SK-N-MC (cell line): ENCODE measurements around the gene GALNTL6.

Experiments used
- DNase-seq: peaks from one replicate; pipeline ENCODE4 v3.0.0-alpha.2; 2011; ENCODE audit warnings: low read depth, low spot score
- H3K27ac ChIP-seq: fragments of 200-600 bp; sonication (generic); 2 replicates; pipeline ENCODE4 v1.5.1; 2016; ENCODE audit warnings: mixed run types
- H3K36me3 ChIP-seq: fragments of 200-600 bp; sonication (generic); 2 replicates; pipeline ENCODE4 v1.6.1; 2017; ENCODE audit warnings: antibody characterized with exemption, low read length, mixed read lengths; ENCODE audit not compliant: insufficient read depth
- H3K4me3 ChIP-seq: fragments of 200-600 bp; sonication (generic); 2 replicates; pipeline ENCODE4 v1.5.1; 2016
- H3K9ac ChIP-seq: fragments of 200-600 bp; sonication (generic); 2 replicates; pipeline ENCODE4 v1.8.0; 2017; ENCODE audit warnings: mixed run types, mixed read lengths; ENCODE audit not compliant: insufficient read length
- H3K9me3 ChIP-seq: fragments of 200-600 bp; sonication (generic); 2 replicates; pipeline ENCODE4 v1.6.1; 2017; ENCODE audit warnings: low read depth, mild to moderate bottlenecking, antibody characterized with exemption, low read length, moderate library complexity, mixed read lengths
- EZH2 ChIP-seq: fragments of 200-600 bp; sonication (generic); IDR thresholded peaks from one replicate; pipeline ENCODE4 v1.6.1; 2017; ENCODE audit warnings: antibody characterized with exemption
- FOXP2 ChIP-seq: optimal IDR thresholded peaks from 2 replicates; pipeline ENCODE3; 2011; ENCODE audit warnings: mild to moderate bottlenecking, moderate library complexity; ENCODE audit not compliant: insufficient read depth; ENCODE audit errors: extremely low read length, control extremely low read depth
- POLR2AphosphoS5 ChIP-seq: IDR thresholded peaks from 2 replicates; pipeline ENCODE4 v1.6.1; 2012; ENCODE audit warnings: mild to moderate bottlenecking, low read depth, low read length, borderline replicate concordance

The GALNTL6 gene

GRCh38 chr4:172480471-172480870, 667.3 kb downstream of the GALNTL6 start:
- TF ChIP-seq POLR2AphosphoS5 (no peak), EZH2 (no peak), FOXP2 (no peak)
- no peak overlapping the region for H3K4me3 ChIP-seq
- no peaks in the 10 kb centered on the region for H3K36me3 ChIP-seq
- DNase-seq = no peak
- H3K9me3 ChIP-seq = no peaks in the 10 kb centered on the region
- H3K27ac ChIP-seq = no peak overlapping the region
- no peak overlapping the region for H3K9ac ChIP-seq

GRCh38 chr4:172481802-172482508, 668.8 kb downstream of the GALNTL6 start:
- H3K27ac ChIP-seq = no peak overlapping the region
- H3K4me3 ChIP-seq = no peak overlapping the region
- H3K36me3 ChIP-seq = no peaks in the 10 kb centered on the region
- H3K9me3 ChIP-seq = no peaks in the 10 kb centered on the region
- TF ChIP-seq EZH2 (no peak), POLR2AphosphoS5 (no peak), FOXP2 (no peak)
- DNase-seq = no peak
- H3K9ac ChIP-seq = no peak overlapping the region

- H3K36me3 ChIP-seq = no peaks in the 10 kb centered on the region
- no peak overlapping the region for H3K4me3 ChIP-seq
- no peak for DNase-seq
- no peaks in the 10 kb centered on the region for H3K9me3 ChIP-seq
- no peak overlapping the region for H3K9ac ChIP-seq
- H3K27ac ChIP-seq = no peak overlapping the region
- TF ChIP-seq POLR2AphosphoS5 = no peak
- no peak for TF ChIP-seq EZH2
Measured at GRCh38 chr4:172485007-172485406, 671.8 kb downstream of the GALNTL6 start.

DNA sequence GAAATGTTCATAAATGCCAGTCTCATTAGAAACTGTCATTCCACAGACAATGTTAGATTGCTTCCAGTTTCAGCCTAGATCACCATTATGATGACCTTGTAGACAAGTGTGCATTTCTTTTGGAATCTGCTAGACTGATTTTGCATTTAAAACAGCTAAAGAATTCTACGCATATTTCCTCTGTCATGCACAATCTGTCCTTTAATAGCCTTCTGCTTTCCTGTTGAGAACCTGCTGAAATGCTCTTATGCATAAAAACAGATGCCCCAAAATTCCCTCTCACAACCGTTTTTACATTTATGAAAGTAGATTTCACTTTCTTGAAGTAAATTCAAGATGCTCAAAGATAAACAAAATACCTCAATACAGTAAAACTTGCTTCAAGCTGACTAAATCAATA, 673.3 kb downstream of the GALNTL6 start:
- no peaks in the 10 kb centered on the region for H3K9me3 ChIP-seq
- H3K36me3 ChIP-seq = no peaks in the 10 kb centered on the region
- peak overlapping the region; percentile 58 for H3K27ac ChIP-seq
- TF ChIP-seq EZH2 (no peak), FOXP2 (no peak), POLR2AphosphoS5 (no peak)
- H3K4me3 ChIP-seq = peak overlapping the region; percentile 43
- no peak for DNase-seq
- H3K9ac ChIP-seq = no peak overlapping the region

DNA sequence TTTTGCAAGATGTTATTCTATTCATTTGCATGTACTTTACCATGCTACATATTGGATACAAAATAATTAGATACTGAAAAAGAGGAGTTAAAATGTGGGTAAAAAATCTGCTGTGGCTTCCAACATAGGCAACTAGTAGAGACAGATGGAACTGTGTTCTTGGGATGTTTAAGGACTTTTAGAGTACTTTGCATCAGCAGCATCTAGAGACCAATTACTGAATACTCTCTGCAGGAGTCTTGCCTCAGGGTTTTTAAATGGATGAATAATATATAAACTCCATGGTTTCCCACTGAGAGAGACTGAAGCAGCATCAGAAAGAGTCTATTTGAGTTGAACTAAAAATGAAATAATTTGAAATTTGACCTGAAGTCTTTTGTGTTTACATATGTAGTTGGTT, 676.7 kb downstream of the GALNTL6 start:
- no peaks in the 10 kb centered on the region for H3K36me3 ChIP-seq
- H3K4me3 ChIP-seq = no peak overlapping the region
- no peaks in the 10 kb centered on the region for H3K9me3 ChIP-seq
- TF ChIP-seq POLR2AphosphoS5 = peak; percentile 36; the same call in 1 of the 2 replicates
- no peak for TF ChIP-seq FOXP2
- TF ChIP-seq EZH2 = no peak
- peak overlapping the region; percentile 71; the same call in 1 of the 2 replicates for H3K27ac ChIP-seq
- no peak overlapping the region for H3K9ac ChIP-seq
- peak; percentile 96 for DNase-seq

- Histone ChIP-seq H3K36me3 (no peaks in the 10 kb centered on the region), H3K9me3 (no peaks in the 10 kb centered on the region), H3K27ac (no peak overlapping the region), H3K4me3 (no peak overlapping the region), H3K9ac (no peak overlapping the region)
- TF ChIP-seq POLR2AphosphoS5 = no peak
- no peak for TF ChIP-seq FOXP2
- no peak for TF ChIP-seq EZH2
- no peak for DNase-seq
Measured at GRCh38 chr4:172495769-172496168, 682.6 kb downstream of the GALNTL6 start.

DNA sequence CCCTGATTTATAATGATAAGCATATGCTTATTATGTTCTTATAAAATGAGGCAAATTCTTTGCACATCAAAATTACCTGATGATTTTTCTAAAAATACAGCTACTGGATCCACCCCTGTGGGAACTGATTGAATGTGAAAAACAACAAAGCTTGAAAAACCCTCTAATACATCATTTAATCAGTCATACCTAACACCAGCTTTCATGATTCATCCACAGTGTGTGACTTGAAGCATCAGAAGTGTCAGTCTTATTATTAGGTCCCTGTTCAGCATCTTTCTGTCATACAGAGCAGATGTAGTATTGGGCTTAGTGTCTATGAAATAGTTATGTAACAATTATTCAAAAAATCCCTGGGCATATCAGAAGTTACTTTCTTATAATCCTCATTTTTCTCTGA, 684.1 kb downstream of the GALNTL6 start:
- H3K4me3 ChIP-seq = no peak overlapping the region
- TF ChIP-seq FOXP2 (no peak), POLR2AphosphoS5 (no peak), EZH2 (no peak)
- DNase-seq = no peak
- H3K36me3 ChIP-seq = no peaks in the 10 kb centered on the region
- no peaks in the 10 kb centered on the region for H3K9me3 ChIP-seq
- no peak overlapping the region for H3K27ac ChIP-seq
- H3K9ac ChIP-seq = no peak overlapping the region

DNA sequence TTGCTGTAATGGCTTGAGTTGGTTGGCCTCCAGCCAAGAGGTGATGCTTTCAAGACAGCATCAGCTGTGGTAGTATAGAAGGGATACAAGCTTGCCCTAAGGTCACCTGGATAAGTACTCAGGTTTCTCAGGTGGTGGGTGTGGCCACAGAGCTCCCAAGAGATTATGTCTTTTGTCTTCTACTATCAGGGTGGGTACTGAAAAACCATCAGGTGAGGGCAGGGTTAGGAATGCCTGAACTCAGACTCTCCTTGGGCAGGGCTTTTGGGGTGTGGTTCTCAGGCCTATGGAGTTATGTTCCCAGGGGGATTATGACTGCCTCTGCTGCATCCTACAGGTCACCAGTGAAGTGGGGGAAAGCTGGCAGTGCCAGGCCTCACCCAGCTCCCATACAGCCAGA, 700.8 kb downstream of the GALNTL6 start:
- no peaks in the 10 kb centered on the region for H3K9me3 ChIP-seq
- no peak overlapping the region for H3K4me3 ChIP-seq
- no peak for TF ChIP-seq POLR2AphosphoS5
- no peak overlapping the region for H3K27ac ChIP-seq
- no peaks in the 10 kb centered on the region for H3K36me3 ChIP-seq
- H3K9ac ChIP-seq = no peak overlapping the region
- DNase-seq = no peak

- H3K36me3 ChIP-seq = no peaks in the 10 kb centered on the region
- TF ChIP-seq FOXP2 = no peak
- TF ChIP-seq EZH2 = no peak
- no peak for TF ChIP-seq POLR2AphosphoS5
- no peak overlapping the region for H3K4me3 ChIP-seq
- H3K27ac ChIP-seq = no peak overlapping the region
- no peak for DNase-seq
- H3K9me3 ChIP-seq = no peaks in the 10 kb centered on the region
- H3K9ac ChIP-seq = no peak overlapping the region
Measured at GRCh38 chr4:172514801-172515200, 701.6 kb downstream of the GALNTL6 start.
